ENCODE results near the gene HPCAL1.
"Not testable (repeated sequence)": the region's sequence is repeated elsewhere in the genome, so short reads cannot be mapped to it uniquely, and the experiment has no call there.

HPCAL1 gene

DNA sequence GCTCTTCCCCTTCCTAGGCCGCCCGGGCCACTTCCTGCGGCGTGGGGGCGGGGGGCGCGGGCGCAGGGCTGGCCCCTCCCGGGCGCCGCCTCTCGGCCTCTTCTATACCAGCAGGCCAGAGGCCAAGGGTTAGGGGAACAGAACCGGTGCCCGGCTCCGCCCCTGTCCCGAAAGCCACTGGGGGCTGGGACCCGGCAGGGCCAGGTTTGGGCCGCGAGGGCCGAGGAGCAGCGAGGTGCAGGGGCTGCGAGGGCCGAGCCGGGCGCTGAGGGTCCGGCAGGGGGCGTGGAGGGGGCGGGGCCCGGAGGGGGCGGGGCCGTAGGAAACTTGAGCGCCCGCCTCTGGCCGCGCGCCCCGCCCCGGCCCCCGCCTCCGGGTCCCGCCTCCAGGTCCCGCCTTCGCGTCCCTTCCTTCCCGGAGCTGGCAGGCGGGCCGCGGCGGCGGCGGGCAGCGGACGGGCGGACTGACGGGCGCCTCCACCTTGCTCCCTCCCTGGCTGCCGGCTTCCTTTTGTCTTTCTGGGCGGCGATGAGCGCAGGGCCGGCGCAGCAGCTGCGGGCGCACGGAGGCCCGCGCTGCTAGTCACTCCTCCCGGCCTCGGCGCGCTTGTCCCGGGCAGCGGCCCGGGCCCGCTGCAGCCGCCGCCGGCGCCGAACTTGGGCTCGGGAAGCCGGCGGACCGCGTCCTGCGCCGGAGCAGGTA, at the start of gene HPCAL1:
HPCAL1 (plus strand) TSS at position 426 of the 702 bp plus-strand sequence. CDS start 116,854 bp downstream, outside the sequence.
- DNase-seq: peak; percentile 79

DNA sequence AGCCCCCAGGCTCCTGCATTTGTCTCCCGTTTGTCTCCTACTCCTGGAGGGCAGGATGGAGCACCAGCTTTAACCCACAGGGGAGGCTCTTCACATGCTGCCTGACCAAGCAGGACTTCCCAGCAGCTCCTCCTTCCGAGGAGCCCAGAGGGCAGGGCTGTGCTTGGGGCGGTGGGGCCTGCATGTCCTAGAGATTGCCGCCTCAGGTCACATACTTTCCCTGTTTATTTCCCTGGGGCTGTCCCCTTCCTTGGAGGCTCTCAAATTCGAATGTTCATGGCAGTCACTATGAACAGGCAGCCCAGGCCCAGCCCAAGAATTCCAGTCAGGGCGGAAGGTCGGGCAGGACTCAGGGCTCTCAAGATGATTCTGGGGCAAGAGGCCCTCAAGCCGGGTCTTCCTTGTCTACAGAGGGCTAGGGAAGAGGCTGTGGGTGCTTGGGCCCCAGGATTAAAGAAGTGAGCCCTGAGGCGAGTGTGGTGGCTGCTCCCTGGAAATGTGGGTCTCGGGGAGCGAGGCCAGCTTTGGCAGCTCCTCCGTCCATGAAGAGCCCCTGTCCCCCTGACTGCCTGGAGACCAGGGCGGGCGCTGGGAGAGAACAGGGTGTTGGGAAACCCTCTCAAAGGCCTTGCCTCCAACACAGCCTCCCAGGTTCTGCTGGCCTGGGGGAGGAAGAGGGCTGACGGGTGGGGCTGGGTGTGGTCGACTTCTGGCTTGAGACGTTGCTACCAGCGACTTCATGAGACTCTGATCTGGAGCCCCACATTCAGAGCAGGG, 48.9 kb upstream of the HPCAL1 start:
- DNase-seq: no peak

DNA sequence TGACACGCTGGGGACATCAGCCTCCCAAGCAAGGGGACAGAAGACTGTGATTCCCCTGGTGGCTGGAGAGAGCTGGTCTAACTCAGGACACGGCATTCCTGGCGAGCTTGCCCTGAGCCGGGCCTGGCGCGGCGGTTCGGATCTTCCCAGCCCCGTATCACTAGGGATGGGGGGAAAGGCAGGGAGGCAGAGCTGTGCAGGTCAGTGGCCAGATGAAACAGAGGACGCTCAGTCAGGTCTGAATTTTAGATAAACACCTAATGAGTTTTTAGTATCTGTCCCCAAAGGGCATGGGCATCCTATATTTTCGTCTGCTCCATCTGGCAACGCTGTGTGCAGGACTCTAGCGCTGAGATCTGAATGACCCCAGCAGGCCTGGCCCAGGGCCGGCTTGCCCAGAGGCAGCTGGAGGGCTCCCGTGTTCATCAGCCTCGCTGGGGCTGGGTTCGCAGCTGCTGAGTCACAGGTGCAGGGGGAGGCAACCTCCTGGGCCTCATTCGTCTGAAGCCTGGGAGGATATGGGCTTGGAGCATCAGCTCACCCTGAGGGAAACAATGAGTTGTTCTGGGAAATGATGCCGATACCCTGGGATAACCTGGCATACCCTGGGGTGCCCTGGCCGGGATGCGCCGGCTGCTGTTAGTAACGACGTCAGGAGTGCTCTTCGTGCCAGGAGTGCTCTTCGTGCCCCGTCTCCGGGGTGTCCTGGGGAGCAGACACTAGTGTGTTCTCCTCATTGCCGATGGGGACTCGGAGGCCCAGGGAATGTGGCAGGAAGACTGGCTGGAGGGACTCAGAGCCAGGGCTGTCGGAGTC, 48.1 kb upstream of the HPCAL1 start:
- no peak for DNase-seq

DNA sequence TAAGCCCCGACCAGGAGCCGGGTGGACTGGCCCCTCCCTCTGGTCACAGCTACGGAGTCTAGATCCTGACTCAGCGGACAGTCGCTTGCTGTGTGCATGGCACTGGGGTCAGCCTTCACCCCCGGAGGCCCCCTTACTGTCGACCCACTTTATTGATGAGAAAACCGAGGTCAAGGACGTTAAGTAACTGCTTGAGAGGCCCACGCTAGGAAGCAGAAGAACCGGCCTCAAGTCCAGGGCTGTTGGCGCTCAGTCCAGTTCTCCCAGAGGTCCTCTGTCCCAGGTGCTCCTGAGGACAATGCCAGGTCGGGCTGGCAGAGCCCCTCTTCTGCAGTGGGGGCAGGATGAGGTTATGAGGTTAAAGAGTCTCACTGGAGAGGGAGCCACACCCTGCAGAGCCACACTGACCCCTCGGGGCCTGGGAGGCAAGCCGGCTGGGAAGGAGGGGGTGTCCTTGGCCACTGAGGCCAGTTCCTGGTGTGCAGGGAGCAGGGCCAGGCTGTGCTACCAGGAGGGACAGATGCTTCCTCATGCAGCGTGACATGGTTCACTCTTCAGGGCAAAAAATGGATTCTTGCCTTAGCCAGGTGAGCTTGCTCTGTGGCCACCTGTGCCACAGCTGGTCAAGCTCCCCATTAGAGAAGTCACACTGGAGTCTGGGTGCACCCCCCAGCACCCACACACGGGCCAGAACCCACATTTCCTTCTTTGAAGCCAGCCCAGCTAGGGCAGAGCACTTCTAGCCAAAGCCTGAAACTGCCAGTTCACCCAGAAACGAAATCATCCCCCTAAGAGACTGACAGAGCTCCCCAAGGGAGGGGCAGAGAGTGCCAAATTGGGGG, 47.3 kb upstream of the HPCAL1 start:
- no peak for DNase-seq

DNA sequence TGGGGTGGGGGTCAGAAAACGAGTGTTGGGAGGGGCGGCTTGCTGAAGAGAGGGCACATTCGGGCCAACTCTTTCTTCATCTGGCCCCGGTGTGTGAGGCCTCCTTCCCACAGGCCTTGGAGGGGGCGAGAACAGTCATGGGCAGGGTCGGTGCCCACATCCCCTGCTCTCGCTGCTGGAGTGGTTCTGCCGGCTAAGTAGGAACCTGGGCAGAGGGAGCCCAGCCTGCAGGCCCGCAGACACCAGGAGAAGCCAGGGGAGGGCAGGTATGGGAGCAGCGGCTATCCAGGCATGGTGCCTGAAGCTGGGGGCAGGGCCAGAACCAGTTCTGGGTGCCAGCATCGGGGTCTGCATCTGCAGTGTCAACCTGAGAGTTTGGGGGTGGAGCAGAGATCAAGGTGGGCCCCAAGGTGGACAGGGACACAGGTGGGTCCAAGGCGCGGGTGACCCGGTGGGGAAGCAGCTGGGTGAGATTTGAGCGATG, 46.6 kb upstream of the HPCAL1 start:
- no peak for DNase-seq

DNA sequence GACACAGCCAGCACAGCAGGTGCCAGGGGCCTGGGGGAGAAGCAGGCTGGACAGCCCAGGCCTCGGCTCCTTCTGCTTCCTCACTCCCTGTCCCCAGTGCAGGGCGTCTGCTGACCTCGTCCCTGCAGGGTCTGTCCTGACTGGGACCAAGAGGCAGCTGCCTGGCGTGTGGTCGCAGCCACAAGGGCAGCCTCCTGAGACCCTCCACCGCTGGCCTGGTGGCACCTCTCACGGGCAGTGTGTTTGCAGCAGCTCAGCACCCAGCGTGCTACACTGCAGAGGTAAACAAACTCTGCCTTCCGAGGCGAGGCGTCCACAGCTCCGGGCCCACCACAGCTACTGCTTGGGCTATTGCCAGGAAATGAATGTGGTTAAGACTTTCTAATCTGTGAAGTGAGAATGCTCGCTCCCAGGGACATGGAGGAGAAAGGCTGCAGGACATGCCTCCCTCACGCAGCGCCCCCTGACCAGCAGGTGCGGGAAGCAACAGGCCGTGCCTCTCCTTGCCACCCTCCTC, 46.1 kb upstream of the HPCAL1 start:
- no peak for DNase-seq

DNA sequence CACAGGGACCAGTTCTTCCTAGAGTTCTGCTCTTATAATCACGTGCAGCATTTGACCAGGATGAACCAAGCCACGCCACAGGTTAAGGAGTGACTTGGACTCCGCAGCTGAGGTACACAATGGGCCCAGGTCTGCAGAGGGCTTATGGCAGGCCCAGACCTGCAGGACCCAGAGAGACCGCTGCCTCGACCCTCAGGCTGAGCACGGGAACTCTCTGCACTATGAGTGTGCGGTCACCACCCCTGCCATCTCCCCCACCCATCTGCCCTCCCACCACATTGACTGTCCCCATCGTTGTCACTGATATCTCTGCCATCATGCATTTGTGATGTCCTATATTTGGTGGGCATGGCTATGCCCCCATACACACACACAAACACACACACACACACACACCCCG, 45.7 kb upstream of the HPCAL1 start:
- DNase-seq: no peak

DNA sequence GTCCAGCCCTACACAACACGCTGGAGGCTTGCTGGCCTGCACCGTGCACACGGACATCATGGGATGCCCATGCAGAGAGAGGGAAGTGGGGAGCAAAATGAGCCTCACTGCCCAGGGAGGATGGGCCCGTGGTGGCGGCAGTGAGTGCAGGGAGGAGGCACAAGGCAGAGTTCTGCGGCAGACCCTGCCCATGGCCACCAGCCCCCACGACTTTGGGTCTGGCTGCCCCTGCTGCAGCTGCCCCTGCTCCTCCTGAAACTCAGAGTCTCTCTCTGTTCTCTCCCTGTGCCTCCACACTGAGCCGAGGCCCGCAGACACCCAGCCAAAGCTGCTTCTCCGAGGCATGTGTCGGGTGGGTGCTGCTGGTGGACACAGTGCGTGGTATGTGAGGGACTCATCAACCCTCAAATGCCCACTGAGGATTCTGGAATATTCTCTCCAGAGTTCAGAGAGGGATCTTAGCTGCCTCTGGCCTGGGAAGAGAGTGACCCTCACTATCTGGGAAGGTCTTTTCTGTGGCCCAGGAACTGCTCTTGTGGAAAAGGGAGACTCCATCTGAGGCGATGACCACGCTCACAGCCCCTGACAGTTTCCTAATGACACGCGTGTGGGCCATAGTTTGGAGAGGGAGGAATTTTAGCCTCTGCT, 45.1 kb upstream of the HPCAL1 start:
- DNase-seq: no peak

DNA sequence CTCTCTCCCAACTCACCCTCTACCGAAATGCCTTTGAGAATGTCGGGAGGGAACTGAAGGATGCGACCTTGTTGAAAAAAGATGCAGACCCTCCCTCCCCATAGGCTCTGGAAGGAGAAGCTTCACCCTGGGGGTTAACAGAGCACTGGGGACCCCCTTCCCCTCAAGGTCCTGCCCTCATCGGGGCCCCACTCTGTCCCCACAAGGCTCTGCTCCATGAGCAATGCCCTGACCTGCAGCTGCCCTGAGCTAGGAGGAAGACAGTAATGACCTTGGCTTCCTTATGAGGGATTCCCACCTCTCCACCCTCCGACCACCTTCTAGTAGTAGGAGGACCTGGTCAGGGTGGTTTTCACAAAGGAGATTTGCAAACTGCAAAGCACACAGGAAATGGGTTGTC, 44.4 kb upstream of the HPCAL1 start:
- DNase-seq: no peak

DNA sequence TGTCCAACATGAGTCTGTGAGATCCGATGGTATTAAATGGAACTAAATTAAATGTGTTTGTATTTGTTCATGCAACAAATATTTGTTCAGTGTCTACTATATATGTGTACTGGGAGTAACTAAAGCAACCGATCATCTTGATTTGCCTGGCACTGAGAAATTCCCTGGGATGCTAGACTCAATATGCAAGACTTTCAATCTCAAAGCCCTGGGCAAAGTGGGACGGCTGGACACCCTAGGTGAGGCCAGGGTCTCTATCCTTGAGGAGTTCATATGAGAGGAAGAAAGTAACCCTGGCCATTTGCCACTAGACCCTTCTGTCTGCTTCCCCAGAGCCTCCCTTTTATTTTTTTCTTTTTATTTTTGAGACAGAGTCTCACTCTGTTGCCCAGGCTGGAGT, 44.0 kb upstream of the HPCAL1 start:
- DNase-seq: no peak

DNA sequence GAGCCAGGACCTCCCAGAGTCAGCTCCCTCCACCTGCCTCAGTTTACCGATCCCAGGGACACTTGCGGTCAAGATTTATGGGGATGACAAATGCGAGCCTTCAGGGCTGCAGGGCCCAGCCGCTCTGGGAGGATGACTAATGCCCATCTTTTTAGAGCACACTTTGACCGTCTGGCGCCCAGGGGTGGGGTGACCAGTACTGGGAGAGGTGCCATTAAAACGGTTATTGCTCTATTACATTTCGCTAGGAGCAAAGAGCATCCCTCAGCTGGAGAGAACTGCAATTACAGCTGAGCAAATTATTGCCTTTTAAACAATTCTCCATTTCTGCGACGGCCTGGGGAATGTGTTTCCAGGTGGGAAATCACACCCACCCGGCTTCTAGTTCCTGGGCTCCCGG, 42.6 kb upstream of the HPCAL1 start:
- DNase-seq: no peak

DNA sequence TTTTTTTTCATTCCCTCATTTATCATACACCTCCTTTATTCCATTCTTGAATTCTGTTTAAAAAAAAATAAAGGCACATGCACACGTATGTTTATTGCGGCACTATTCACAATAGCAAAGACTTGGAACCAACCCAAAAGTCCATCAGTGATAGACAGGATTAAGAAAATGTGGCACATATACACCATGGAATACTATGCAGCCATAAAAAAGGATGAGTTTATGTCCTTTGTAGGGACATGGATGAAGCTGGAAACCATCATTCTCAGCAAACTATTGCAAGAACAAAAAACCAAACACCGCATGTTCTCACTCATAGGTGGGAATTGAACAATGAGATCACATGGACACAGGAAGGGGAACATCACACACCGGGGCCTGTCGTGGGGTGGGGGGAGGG, 39.2 kb upstream of the HPCAL1 start:
- DNase-seq: not testable (repeated sequence)

DNA sequence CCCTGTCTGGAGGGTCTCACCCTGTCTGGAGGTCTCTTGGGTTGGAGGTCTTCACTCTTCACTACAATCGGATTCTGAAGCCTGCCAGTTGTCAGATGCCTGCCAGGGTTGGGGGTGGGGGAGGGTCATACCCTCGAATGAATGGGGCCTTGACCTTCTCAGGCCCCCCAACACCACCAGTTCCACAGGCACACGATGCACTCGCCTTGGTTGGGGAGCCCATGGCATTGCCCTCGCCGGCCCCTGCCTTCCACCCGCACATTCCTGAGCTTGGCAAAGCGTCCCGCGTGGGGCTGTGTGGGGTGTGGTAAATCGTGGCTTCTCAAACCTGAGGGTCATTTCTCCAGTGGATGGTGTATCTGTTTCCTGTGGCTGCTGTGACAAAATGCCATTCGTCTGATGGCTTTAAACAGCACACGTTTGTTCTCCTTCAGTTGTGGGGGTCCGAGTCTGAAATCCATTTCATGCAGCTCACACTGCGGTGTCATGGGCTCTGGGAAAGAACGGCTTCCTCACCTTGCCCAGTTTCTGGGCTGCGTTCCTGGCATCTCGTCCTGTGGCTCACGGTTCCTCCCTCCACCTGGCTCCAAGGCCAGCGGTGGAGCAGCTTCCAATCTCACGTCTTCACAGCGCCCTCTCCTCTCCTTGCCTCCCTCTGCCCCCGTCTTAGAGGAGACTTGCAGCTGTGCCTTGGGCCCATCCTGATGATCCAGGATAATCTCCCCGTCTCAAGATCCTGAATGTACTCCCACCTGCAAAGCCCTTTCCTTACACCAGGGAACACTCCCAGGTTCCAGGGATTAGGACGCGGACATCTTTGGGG, 38.0 kb upstream of the HPCAL1 start:
- DNase-seq: no peak

DNA sequence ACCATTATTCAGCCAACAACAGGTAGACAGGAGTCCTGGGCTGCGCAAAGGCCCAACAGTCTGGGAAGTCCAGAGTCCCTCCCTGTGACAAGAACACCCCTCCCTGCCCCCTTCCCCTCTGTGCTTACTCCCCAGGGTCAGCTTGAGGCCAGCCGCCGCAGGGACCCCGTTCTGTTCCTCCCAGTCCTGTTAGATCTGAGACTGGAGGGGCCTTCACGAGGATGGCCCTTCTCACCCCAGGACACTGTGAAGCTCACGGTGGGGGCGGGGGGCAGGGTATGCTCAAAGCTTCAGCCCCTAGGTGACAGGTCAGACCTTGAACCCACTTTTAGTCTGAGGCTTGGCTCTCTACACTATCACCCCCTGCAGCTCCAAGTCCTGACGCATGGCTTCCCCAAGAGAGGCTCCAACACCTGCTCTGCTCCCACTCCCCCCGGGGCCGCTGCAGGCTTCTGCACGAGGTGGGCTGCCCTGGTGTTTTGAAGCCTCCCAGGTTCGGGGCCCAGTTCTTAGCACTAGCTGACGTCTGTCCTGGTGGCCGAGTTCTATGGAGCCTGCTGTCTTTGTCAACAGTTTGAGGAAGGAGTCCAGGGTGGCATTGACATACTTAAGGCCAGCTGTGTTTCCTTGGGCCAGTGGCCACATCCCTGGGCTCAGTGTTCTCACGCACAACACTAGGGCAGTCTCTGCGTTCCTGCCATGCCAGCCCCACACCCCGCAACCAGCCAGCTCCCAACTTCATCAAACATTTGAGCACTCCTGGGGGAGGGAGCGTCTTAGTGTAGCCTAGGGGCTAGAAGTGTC, 37.2 kb upstream of the HPCAL1 start:
- no peak for DNase-seq

DNA sequence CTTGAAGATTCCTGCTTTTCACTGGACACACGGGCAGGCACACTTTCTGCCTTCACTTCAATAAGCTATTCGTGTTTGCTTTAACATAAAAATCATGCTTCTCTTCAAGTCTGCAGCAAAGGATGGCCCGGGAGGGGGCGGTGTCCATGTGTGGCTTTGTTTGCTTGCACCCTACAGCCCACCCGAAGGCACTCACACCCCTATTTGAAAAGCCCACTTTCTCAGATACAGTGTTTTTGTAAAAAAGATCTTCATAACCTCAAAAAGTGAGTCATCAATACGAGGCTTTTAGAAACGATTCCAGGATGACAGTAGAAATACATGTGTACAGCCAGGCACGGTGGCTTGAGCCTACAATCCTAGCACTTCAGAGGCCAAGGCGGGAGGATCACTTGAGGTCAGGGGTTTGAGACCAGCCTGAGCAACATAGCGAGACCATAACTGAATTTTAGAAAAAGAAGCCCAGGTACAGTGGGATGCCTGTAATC, 36.5 kb upstream of the HPCAL1 start:
- DNase-seq: no peak

DNA sequence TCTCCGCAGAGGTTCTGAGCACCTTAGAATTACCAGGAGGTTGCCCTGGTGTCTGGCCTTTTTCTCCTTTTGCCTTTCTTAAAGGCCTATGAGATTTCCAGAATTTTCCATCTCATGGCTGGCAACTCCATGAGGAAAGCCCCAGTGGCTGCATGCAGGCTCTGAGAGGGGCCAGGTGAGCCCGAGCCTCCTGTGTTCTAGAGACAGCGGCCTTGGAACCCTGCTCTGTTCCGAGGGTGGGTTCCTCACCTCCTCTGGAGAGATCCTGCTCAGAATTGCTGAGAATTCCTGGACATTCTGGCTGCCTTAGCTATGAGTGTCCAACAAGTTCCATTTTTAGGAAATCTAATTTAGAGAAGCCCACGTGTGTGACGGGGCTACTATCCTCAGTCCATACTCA, 35.7 kb upstream of the HPCAL1 start:
- DNase-seq: no peak

DNA sequence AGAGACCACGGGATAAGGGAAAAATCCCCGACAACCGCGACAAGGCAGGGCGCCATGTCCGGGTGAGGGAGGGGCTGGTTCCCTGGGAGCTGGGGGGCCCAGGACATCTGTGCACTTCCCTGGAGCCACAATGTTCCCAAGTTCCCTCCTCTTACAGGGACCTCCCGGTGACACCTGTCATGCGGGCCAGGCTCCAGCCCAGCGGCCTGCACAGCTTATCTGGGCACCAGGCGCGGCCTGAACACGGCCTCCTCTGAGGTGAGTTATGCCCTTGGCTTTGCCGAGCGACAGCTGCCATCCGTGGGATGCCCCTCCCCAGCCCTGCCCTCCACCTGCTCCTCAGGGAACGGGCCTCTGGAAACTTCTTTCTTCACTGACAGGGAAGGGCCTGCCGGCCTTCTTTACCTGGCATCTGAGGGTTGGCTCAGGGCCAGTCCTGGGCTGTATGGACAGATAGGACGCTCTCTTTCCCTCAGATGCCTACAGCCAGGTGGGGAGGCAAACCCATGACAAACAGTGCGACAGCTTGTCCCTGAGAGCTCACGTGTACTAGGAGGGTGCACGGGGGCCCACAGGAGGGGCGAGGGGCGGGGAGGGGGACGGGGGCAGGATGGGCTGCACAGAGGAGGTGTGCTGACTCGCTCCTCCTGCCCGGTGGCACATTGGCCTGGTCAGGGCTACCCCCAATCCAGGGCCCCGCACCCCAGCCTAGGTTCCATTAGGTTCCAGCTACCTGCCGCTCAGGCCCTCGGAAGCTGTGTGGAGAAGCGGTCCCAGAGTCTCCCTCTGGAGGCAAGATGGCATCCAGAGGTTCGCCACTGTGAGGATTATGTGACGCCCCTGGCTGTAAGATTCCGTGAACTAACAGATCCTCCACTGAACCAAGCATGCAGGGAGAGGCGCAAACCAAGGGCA, 34.9 kb upstream of the HPCAL1 start:
- no peak for DNase-seq

DNA sequence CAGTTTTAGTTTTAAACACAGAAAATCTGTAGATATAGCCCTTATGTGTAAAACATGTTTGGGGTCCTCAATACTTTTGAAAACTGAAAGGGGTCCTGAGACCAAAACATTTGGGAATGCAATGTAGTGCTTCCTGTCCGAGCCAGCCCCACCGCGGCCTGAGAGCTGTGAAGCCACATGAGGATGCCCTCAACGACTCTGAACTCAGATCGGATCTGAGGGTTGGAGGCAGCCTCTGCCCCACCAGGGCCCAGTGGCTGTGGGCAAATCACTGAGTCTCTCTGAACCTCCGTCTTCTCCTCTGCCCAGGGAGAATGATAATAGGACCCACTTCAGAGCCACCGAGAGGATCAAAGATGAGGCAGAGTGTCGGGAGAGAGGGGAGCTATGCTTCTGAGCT, 33.4 kb upstream of the HPCAL1 start:
- no peak for DNase-seq
